Measurements from ENCODE around the gene PAQR9. TPM values are rescaled to one million over a fixed set of nuclear protein-coding genes. Genes with fewer than 3 reads are reported as not detected.

The PAQR9 gene
- total RNA-seq, 4 donors from 2014 or later = not detected

GRCh38 chr3:142930463-142930862 lies 33.0 kb downstream of the PAQR9 start:
- intact Hi-C loops (cut with DNase I; ENCODE audit: low total_unique reads) = no loop called here
- TF ChIP-seq POLR2A (IDR thresholded peaks at IDR 0.05) (no peak), CTCF (IDR thresholded peaks at IDR 0.05) (no peak)
- 66 to 72% methylated on average over 3 of the region's 3 CpGs for WGBS, 2 donors
- no peak overlapping the region for H3K4me3 ChIP-seq (ENCODE audit: low read depth, poor library complexity, severe bottlenecking)
- no peak for DNase-seq (ENCODE audit: low spot score in 2 of 2)

GRCh38 chr3:142929890-142930289 lies 33.6 kb downstream of the PAQR9 start:
- intact Hi-C loops (cut with DNase I; ENCODE audit: low total_unique reads) = no loop called here
- TF ChIP-seq POLR2A (IDR thresholded peaks at IDR 0.05) = no peak
- TF ChIP-seq CTCF (IDR thresholded peaks at IDR 0.05) = no peak
- WGBS, 2 donors = 89 to 96% methylated on average over 3 of the region's 3 CpGs
- no peak overlapping the region for H3K4me3 ChIP-seq (ENCODE audit: low read depth, poor library complexity, severe bottlenecking)
- no peak for DNase-seq (ENCODE audit: low spot score in 2 of 2)

- DNase-seq (ENCODE audit: low spot score in 2 of 2) = no peak
- intact Hi-C loops (cut with DNase I; ENCODE audit: low total_unique reads) = no loop called here
- H3K4me3 ChIP-seq (ENCODE audit: low read depth, poor library complexity, severe bottlenecking) = no peak overlapping the region
- 21 to 24% methylated on average over 3 of the region's 3 CpGs for WGBS, 2 donors
- TF ChIP-seq CTCF (IDR thresholded peaks at IDR 0.05) (no peak), POLR2A (IDR thresholded peaks at IDR 0.05) (no peak)
Observed at GRCh38 chr3:142929109-142929508, 34.4 kb downstream of the PAQR9 start.

- no peak overlapping the region for H3K4me3 ChIP-seq (ENCODE audit: low read depth, poor library complexity, severe bottlenecking)
- DNase-seq (ENCODE audit: low spot score in 2 of 2) = no peak
- intact Hi-C loops (cut with DNase I; ENCODE audit: low total_unique reads) = no loop called here
- no peak for TF ChIP-seq POLR2A (IDR thresholded peaks at IDR 0.05)
- no peak for TF ChIP-seq CTCF (IDR thresholded peaks at IDR 0.05)
- WGBS, 2 donors = 90 to 93% methylated on average over 3 of the region's 3 CpGs
Observed at GRCh38 chr3:142926368-142926944, 37.0 kb downstream of the PAQR9 start.

GRCh38 chr3:142925140-142925539 lies 38.3 kb downstream of the PAQR9 start:
- no peak for DNase-seq (ENCODE audit: low spot score in 2 of 2)
- TF ChIP-seq CTCF (IDR thresholded peaks at IDR 0.05) (no peak), POLR2A (IDR thresholded peaks at IDR 0.05) (no peak)
- intact Hi-C loops (cut with DNase I; ENCODE audit: low total_unique reads) = no loop called here
- H3K4me3 ChIP-seq (ENCODE audit: low read depth, poor library complexity, severe bottlenecking) = no peak overlapping the region

- H3K4me3 ChIP-seq (ENCODE audit: low read depth, poor library complexity, severe bottlenecking) = no peak overlapping the region
- intact Hi-C loops (cut with DNase I; ENCODE audit: low total_unique reads) = no loop called here
- no peak for DNase-seq (ENCODE audit: low spot score in 2 of 2)
- TF ChIP-seq POLR2A (IDR thresholded peaks at IDR 0.05) = no peak
- TF ChIP-seq CTCF (IDR thresholded peaks at IDR 0.05) = no peak
Observed at GRCh38 chr3:142923694-142924093, 39.8 kb downstream of the PAQR9 start.

All from lower leg skin (tissue), 4 donors.